Measurements from ENCODE around the gene PRDX2. TPM values are rescaled to one million over a fixed set of nuclear protein-coding genes. Genes with fewer than 3 reads are reported as not detected.

Gene PRDX2
- total and polyA plus RNA-seq, 2 experiments from 2014 or later, result 346 to 465 TPM

GRCh38 chr19:12764698-12765097 is 36.9 kb downstream of the PRDX2 start:
- 0 out of 2 replicates have a peak, but pooled peaks cover 9% of the 10 kb centered on the region for H3K36me3 ChIP-seq (ENCODE audit: insufficient read depth)
- Mint-ChIP-seq H3K4me3 (no peak overlapping the region), H3K4me1 (peaks cover 9% of the 10 kb centered on the region), H3K27me3 (ENCODE audit: insufficient read depth, low read depth, poor library complexity) (peaks cover 31% of the 10 kb centered on the region), H3K27ac (no peak overlapping the region), H3K36me3 (ENCODE audit: low read depth) (peaks cover 66% of the 10 kb centered on the region), H3K9me3 (peaks cover 6% of the 10 kb centered on the region; the same call in 2 of the 3 replicates)
- H3K4me1 ChIP-seq (ENCODE audit: insufficient read depth), result peaks cover 3% of the 10 kb centered on the region; the same call in 1 of the 2 replicates
- no peak overlapping the region for H3K4me2 ChIP-seq
- no peaks in the 10 kb centered on the region for H3K9me2 ChIP-seq (ENCODE audit: insufficient read depth)
- no peak overlapping the region for H2AFZ ChIP-seq
- H3F3A ChIP-seq (replicated peaks; ENCODE audit: low read depth), result peaks cover 14% of the 10 kb centered on the region; the same call in 1 of the 2 replicates
- no peak overlapping the region for H3K4me3 ChIP-seq
- H4K20me1 ChIP-seq (replicated peaks; ENCODE audit: insufficient read depth), result no peaks in the 10 kb centered on the region; the same call in 1 of the 2 replicates
- no peaks in the 10 kb centered on the region for H3K27me3 ChIP-seq (ENCODE audit: insufficient read depth)
- ATAC-seq, result no peak
- no peak for TF ChIP-seq JUNB (IDR thresholded peaks at IDR 0.05; ENCODE audit: unreplicated experiment)
- TF ChIP-seq POLR2AphosphoS5 (IDR thresholded peaks at IDR 0.05; ENCODE audit: low read depth), result no peak
- no peak for TF ChIP-seq CTCF (conservative IDR thresholded peaks at IDR 0.05; ENCODE audit: low read depth in 2 of 2)
- TF ChIP-seq STAT1 (IDR thresholded peaks at IDR 0.05; ENCODE audit: unreplicated experiment), result no peak
- TF ChIP-seq ZNF114 (CRISPR knock-in tag; IDR thresholded peaks at IDR 0.05), result no peak
- TF ChIP-seq EZH2phosphoT487 (IDR thresholded peaks at IDR 0.05; ENCODE audit: unreplicated experiment), result no peak
- no peak for TF ChIP-seq NANOG (IDR thresholded peaks at IDR 0.05; ENCODE audit: borderline replicate concordance)
- TF ChIP-seq ZNF462 (CRISPR knock-in tag; IDR thresholded peaks at IDR 0.05), result no peak
- no peak for TF ChIP-seq EZH2 (IDR thresholded peaks at IDR 0.05; ENCODE audit: low read depth, unreplicated experiment)
- no peak for TF ChIP-seq REST (IDR thresholded peaks at IDR 0.05; ENCODE audit: unreplicated experiment)
- TF ChIP-seq ZNF331 (CRISPR knock-in tag; IDR thresholded peaks at IDR 0.05; ENCODE audit: low read depth), result no peak
- no peak for TF ChIP-seq CREB1 (CRISPR knock-in tag; IDR thresholded peaks at IDR 0.05; ENCODE audit: low read depth)
- no peak for TF ChIP-seq ETS1 (IDR thresholded peaks at IDR 0.05)
- H3K27ac ChIP-seq (ENCODE audit: low read depth), result no peak overlapping the region
- H3K79me2 ChIP-seq (replicated peaks; ENCODE audit: insufficient read depth), result 0 out of 2 replicates have a peak, but pooled peaks cover 3% of the 10 kb centered on the region
- DNase-seq (ENCODE audit: low spot score), result no peak
